ENCODE measurements around the gene LPIN2.
"Not testable (repeated sequence)": the region's sequence is repeated elsewhere in the genome, so short reads cannot be mapped to it uniquely, and the experiment has no call there.

The LPIN2 gene

GRCh38 chr18:3007491-3007890, 5.5 kb downstream of the LPIN2 start:
- DNase-seq (ENCODE audit: low read depth, low spot score) = no peak

GRCh38 chr18:3005462-3005861, 7.5 kb downstream of the LPIN2 start:
- DNase-seq (ENCODE audit: low read depth, low spot score) = no peak

GRCh38 chr18:3003766-3004165, 9.2 kb downstream of the LPIN2 start:
- DNase-seq (ENCODE audit: low read depth, low spot score) = not testable (repeated sequence)

GRCh38 chr18:3002732-3003131, 10.2 kb downstream of the LPIN2 start:
- no peak for DNase-seq (ENCODE audit: low read depth, low spot score)

- no peak for DNase-seq (ENCODE audit: low read depth, low spot score)
Observed at GRCh38 chr18:2998644-2999043, 14.3 kb downstream of the LPIN2 start.

GRCh38 chr18:2997846-2998564, 14.9 kb downstream of the LPIN2 start:
- DNase-seq (ENCODE audit: low read depth, low spot score) = no peak

GRCh38 chr18:2997429-2997828, 15.5 kb downstream of the LPIN2 start:
- no peak for DNase-seq (ENCODE audit: low read depth, low spot score)

- no peak for DNase-seq (ENCODE audit: low read depth, low spot score)
Observed at GRCh38 chr18:2994603-2995432, 18.1 kb downstream of the LPIN2 start.

- no peak for DNase-seq (ENCODE audit: low read depth, low spot score)
Observed at GRCh38 chr18:2994020-2994589, 18.8 kb downstream of the LPIN2 start.

- DNase-seq (ENCODE audit: low read depth, low spot score) = no peak
Observed at GRCh38 chr18:2992995-2993877, 19.7 kb downstream of the LPIN2 start.

GRCh38 chr18:2990956-2991640, 21.8 kb downstream of the LPIN2 start:
- no peak for DNase-seq (ENCODE audit: low read depth, low spot score)

GRCh38 chr18:2987876-2988790, 24.8 kb downstream of the LPIN2 start:
- no peak for DNase-seq (ENCODE audit: low read depth, low spot score)

- DNase-seq (ENCODE audit: low read depth, low spot score) = no peak
Observed at GRCh38 chr18:2986150-2986865, 26.6 kb downstream of the LPIN2 start.

- DNase-seq (ENCODE audit: low read depth, low spot score) = no peak
Observed at GRCh38 chr18:2985628-2986027, 27.3 kb downstream of the LPIN2 start.

GRCh38 chr18:2984703-2985261, 28.2 kb downstream of the LPIN2 start:
- DNase-seq (ENCODE audit: low read depth, low spot score) = no peak

GRCh38 chr18:2984091-2984490, 28.9 kb downstream of the LPIN2 start:
- DNase-seq (ENCODE audit: low read depth, low spot score) = no peak

GRCh38 chr18:2983296-2983695, 29.6 kb downstream of the LPIN2 start:
- DNase-seq (ENCODE audit: low read depth, low spot score) = no peak

- DNase-seq (ENCODE audit: low read depth, low spot score) = no peak
Observed at GRCh38 chr18:2982452-2983269, 30.3 kb downstream of the LPIN2 start.

All from iPS DF 19.7 (cell line).